Activated T-helper 1 cell treated with Interleukin-2 at 50 U/mL for 16 hours (primary cell): Measurements from ENCODE around the gene RNU1-3.
"Not testable (repeated sequence)": the region's sequence is repeated elsewhere in the genome, so short reads cannot be mapped to it uniquely, and the experiment has no call there.

Source experiments
- DNase-seq: peaks from one replicate; pipeline ENCODE4 v3.0.0-alpha.2; 2020; ENCODE audit warnings: low read depth

RNU1-3 gene

DNA sequence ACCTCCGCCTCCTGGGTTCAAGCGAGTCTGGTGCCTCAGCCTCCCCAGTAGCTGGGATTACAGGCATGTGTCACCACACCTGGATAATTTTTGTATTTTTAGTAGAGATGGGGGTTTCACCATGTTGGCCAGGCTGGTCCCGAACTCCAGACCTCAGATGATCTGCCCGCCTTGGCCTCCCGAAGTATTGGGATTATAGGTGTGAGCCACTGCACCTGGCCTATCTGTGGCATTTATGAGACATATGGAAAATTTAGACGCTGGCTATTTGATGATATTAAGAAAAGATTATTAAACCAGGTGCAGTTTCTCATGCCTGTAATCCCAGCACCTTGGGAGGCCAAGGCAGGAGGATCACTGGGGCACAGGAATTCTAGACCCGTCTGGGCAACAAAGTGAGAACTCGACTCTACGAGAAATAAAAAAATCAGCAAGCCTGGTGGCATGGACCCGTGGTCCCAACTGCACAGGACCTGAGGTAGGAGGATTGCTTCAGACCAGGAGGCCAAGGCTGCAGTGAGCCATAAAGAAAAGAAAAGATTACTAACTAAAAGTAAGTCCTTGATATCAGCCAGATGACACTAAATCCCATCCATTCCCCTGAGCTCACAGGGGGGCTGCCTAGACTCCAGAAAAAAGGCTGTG, 30.1 kb downstream of the RNU1-3 start:
- not testable (repeated sequence) for DNase-seq

DNA sequence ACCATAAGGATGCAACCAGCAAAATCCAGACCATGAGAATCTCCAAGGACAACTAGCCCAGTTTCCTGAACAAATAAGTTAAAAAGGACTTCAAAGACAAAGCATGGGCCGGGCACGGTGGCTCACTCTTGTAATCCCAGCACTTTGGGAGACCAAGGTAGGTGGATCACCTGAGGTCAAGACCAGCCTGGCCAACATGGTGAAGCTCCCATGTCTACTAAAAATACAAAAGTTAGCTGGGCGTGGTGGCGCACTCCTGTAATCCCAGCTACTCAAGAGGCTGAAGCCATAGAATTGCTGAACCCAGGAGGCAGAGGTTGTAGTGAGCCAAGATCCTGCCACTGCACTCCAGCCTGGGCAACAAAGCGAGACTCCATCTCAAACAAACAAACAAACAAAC, 30.8 kb downstream of the RNU1-3 start:
- not testable (repeated sequence) for DNase-seq

DNA sequence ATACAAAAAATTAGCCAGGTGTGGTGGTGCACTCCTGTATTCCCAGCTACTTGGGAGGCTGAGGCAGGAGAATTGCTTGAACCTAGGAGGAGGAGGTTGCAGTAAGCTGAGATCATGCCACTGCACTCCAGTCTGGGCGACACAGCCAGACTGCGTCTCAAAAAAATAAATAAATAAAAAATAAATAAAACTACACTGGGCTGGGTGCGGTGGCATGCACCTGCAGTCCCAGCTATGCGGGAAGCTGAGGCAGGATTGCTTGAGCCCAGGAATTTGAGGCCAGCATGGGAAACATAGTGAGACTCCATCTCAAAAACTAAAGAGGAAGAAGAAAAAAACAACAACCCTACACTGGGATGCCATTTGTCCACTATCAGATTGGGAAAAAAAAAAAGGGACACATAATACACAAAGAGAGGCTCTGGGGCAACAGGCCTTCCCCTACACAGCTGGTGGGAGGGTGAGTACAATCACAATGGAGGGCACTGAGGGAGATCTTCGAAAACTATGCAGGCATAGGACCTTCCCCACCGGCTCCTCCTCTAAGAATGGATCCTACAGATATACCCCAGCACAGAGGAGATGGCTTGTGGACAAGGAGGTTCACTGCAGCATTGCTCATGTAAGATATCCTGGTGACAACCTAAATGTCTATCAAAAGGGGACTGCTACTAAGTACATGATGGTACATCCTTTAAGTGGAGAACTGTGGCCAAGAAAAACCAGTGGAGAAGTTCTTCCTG, 33.0 kb downstream of the RNU1-3 start:
- DNase-seq = not testable (repeated sequence)

DNA sequence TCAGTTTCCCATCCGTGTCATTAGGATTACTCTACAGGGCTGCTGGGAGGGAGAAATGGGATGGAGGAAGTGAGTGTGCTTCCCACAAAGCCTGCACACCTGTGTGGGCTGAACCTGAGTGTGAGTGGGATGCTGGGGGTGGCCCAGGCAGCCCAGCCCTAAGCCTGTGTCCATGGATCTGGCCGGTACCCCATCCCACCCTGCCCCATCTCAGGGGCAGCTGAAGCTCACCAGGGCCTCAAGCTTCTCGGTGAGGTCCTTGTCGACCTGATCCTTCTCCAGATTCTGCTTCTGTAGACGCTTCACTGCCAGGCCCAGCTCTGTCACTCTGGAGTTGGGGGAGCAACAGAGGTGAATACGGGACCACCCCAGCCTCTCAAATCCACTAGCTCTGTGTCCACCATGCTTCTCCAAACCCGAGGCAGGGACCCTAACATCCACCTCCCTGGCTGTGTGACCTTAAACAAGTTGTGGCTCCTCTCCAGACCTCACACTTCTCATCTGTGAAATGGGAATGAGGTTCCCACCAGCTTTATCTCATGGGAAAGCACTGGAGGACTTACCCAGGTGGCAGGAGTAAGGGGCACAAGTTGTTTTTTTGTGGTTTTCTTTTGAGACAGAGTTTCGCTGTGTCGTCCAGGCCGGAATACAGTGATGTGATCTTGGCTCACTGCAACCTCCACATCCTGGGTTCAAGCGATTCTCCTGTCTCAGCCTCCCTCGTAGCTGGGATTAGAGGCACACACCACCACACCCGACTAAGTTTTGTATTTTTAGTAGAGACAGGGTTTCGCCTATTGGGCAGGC, 34.5 kb downstream of the RNU1-3 start:
- DNase-seq = not testable (repeated sequence)

DNA sequence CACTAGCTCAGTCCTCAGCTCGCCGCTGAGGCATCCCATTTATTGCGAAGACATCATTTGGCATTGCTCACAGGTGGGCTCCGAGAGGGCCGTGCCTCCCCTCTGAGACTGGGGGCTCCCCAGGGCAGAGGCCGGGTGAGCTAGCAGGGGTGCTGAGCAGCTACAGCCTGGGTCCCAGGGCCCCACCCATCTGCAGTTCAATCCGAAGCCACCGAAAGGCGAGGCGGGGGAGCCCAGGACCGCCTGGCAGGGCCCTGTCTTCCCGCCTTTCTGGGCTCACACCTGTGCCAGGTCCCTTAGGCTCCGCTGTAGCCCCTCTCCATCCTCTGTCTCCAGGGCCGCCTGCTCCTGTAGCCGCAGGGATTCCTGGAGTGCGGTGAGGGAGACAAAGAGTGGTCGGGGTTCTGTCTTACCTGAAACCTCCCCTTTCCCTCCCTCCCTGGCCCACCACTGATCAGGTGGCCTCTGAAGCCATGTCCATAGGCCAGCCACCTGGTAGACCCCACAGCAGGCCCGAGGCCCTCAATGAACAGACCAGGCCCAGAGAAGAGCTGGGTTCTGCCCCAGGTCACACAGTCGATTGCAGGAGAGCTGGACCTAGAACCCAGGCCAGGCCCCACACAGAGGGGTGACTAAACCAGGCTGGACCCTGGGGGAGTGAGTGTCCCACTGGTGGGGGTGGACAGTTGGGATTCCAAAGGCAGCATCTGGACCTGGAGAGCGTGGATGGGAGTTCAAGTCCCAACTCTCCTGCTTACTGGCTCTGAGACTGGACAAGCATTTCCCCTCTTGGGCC, 35.3 kb downstream of the RNU1-3 start:
- DNase-seq = no peak

DNA sequence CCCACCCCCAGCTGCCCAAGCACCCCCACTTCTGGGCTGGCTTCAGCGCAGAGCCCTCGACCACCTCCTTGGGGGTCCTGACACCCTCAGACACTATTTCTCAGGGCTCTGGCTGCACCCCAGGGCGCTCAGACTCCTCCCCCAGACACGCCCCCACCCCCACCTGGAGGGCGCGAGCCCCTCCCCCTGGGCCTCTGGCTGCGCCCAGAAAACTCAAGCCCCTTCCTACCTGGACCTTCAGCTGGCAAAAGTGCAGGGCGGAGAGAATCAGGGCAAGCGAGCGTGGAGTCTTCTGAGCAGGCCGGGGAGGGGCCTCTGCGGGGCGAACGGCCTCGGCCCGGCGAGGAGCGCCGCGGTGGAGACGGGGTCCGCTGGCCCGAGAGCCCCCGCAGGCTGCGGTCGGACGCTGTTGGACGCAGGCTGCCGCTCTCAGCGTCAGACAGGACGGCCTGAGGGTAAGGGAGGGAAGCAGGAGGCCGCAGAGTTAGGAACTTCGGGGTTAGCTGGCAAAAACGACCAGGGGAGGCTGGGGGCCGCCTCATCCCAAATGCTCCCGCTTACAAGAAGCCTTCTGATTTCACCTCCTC, 36.0 kb downstream of the RNU1-3 start:
- no peak for DNase-seq

DNA sequence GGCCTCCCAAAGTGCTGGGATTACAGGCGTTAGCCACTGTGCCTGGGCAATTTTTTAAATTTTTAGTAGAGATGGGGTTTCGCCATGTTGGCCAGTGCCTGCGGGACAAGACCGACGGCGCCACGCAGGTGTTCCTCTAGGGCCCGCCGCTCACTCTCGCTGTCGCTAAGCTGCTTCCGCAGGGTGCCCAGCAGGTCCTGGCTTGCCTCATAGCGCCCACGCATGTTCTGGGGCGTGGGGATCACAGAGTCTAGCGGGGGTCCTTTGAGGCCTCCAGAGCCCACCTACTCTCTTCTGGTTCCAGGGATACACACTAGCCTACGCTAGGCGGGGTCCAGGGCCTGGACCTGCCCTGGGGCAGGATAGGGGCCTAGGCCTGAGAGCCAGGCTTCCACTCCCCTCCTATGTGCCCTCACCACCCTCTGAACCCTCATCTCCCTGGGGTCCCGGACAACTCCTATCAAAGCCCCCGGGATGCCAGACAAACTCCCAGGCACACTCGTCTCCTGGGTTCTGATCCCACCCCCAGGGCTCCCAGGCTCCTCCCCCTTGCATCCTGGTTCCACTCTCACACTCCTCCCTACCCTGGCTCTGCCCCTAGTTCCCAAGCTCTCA, 36.7 kb downstream of the RNU1-3 start:
- DNase-seq = not testable (repeated sequence)

DNA sequence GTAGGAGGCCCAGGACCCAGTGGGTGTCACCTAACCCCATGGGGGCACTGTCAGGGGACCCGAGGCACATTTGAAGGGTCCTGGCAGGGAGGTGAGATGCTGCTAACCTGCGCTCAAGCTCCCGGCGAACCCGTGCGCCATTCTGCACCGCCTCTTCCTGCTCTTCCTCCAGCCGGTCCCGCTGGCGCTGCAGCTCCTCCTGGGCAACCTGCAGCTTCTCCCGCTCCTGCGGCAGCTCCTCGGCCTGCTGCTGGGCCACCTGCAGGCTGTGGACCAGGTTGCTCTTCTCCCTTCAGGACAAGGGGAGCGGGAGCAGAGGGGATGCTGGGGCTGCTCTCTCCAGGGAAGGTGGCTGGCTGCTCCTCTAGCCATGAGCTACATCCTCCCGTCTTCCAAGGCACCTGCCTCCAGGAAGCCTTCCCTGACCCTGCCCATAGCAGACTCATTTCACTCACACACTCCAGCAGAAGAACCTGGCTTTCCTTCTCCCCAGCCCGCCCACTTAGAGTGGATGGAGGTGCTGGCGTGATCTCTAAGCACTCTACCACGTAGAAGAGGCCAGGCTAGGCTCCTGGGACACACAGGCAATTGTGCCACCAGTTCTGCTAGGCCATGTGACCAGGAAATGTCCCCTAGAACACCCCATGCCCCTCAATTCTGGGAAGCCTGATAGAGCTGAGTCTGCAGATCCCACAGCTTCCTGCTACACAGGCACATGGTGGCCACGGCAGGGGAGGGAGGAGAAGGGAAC, 38.2 kb downstream of the RNU1-3 start:
- DNase-seq = no peak

DNA sequence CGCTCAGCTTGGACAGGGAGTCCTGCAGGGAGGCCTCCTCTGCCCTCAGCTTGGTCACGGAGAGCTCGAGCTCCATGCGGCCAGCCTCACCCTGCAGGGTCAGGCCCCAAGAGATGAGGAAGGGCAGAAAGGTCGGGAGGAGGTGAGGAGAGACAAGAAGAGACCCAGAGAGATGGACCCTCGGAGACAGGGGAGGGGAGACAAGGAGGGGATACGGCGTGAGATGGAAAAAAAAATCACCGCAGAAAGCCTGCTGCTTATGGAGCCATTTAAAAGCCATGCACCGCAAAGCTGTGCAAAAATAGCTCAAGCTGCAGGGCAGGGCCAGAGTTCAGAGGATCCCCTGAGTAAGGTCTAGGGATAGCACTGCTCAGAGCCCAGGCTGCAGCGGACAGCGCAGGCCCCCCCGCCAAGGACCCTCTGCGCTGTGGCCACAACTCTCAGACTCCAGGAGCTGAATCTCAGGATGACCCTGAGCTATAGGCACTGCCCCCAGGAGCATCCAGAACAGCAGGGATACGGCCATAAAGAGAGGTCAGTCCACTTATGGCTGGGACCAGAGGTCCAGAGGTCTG, 40.3 kb downstream of the RNU1-3 start:
- not testable (repeated sequence) for DNase-seq

DNA sequence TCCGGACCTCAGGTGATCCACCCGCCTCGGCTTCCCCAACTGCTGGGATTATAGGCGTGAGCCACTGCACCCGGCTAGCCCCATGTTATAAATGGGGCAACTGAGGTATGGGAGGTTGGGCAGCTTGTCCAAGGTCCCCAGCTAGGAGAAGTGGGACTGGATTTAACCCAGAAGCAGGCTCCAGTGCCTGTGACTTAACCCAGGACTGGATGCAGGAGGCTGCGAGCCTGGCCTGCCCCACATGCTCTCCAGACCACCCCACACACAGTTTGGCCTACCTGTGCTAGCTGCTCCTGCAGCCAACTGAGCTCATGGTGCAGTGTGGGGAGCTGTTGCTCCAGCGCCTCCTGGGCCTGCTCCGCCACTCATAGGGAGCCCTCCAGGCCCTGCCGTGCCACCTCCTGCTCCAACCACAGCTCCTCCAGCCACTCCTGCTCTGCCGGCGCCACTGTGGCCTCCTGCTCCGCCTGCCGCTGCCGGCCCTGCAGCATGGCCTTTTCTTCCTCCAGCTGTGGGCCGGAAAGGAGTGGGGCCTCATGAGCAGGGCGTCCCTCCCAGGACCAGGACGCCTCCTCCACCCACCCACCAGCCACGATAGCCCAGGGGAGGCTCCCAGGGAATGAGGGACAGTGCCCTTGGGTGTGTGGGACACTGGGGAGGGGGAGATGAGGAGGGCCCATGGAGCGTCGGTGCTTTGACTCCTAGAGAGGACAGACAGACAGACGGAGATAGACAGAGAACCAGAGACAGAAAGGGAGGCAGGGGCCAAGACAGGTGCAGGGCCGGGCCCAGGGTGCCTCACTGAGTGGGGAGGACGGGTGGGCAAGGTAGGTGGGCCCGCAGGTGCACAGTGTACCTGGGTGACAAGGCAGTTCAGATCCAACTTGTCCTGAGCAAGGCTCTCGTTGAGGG, 41.0 kb downstream of the RNU1-3 start:
- DNase-seq = no peak

DNA sequence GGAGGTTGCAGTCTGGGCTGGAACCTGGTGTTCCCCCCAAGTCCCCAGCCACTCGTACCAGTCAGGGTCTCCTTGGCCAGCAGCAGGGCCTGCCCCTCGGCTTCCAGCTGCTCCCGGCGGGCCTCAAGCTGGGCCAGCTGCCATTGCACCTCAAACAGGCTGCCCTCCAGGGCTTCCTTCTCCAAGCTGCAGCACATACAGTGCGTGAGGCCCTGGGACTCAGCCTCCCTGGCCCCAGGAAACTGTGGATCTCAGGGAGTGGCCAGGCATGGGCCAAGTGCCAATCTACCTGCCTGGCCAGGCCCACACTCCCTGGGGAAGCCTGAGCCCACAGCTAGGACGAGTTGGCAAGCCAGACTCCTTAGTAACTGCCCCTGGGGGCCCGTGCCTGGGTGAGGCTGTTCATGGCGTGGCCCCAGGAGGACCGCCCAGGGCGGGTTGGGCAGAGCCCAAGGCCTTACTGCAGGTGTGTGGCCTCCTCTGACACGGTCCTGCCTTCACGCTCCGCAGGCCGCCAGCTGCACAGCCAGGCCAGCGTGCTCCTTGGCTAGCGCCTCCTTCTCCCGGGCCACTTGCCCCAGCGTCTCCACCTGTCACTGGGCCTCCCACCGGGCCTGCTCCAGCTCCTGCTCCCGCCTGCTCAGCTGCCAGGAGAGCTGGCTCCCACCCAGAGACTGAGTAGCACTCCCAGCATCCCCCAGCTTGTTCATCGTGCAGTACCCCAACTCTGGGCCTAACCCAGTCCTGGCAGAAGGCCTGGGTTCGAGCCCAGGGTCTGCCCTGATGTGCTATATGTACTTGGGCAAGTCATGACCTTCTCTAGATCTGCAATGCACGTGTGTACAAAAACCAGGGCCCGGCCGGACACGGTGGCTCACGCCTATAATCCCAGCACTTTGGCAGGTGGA, 42.7 kb downstream of the RNU1-3 start:
- DNase-seq = not testable (repeated sequence)

DNA sequence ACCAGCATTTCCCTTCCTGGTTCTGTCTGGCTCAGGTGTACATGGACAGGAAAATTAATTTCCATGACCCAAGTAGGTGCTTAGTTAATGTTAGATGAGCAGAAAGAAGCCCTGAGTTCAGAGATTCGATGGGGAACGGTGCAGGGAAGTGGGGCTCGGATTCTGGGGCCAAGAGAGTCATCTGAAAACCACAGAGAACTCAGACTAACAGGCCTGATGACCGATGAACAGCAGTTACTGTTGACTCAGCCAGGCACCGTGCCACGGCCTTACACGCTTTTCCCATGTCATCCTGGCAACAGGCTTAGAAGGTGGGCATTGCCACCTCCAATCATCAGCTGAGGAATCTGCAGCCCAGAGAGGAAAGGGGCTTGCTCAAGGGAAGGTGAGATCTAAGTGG, 43.4 kb downstream of the RNU1-3 start:
- not testable (repeated sequence) for DNase-seq

DNA sequence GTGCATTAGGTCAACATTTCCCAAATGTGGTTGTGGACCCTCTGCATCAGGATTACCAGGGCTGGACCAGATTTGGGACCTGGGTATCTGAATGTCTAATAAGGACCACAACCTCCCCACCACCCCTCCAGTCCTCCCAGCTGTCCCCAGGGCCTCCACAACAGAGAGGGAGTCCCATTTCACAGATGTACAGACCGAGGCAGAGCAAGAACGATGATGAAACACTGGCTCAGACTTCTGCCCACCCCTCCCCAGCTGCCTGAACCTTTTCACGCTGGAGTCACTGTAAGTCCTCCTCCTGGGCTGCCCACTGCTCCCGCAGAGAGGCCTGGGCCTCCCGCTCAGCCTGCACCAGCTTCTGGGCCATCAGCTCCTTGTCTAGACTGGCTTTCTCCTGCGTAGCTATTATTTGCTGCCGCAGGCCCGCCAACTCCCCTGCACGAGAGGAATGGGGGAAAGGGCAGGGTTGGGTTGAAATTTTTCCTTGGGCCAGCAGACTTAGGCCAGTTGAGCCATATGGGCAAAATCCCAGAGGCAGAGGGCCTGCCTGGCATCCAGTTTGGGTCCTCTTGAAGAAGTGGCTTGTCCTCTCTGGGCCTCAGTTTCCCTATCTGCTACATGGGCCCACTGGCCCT, 45.0 kb downstream of the RNU1-3 start:
- not testable (repeated sequence) for DNase-seq

DNA sequence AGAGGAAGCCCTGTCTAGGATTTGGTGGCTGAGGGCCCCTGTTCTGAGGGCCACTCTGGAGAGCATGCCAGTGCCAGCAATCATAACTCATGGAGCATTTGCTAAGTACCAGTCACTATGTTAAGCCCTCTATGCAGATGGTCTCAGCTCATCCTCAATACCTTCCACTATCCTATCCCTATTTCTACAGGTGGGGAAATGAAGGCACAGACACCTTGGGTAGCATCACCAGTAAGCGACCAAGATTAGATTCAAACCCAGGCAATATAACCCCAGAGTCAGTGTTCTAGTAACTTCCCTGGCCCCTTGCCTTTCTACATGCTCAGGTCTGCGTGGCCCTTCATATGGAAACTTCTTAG, 45.5 kb downstream of the RNU1-3 start:
- DNase-seq = no peak

DNA sequence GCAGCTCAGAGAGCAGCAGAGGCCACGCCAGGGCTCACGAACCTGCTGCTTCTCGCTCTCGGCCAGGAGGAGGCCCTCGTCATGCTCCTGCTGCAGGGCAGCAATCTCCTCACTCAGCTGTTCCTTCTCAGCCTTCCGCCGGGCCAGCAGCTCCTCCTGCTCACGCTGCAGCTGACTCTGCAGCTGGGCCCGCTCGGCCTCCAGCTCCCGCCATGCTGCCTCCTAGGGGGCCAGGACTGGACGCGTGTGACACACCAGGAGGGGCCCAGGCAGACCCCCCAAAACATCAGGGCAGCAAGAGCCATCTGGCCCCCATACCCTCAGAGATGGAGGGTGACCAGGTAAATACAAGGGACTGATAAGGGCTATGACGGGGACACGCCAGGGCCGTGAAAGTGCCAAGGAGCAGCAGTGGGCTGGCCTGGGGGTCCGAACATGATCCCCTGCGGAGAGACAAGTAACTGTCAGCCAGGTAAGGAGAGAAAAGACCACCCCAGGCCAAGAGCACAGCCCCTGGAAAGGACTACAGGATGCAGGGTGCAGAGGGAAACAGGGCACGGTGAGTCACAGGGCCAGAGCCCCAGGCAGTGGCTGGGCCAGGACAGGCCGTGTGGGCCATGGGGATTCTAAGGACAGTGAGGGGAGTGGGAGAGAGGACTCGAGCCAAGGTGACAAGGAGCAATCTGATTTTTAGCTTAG, 46.8 kb downstream of the RNU1-3 start:
- DNase-seq = not testable (repeated sequence)

DNA sequence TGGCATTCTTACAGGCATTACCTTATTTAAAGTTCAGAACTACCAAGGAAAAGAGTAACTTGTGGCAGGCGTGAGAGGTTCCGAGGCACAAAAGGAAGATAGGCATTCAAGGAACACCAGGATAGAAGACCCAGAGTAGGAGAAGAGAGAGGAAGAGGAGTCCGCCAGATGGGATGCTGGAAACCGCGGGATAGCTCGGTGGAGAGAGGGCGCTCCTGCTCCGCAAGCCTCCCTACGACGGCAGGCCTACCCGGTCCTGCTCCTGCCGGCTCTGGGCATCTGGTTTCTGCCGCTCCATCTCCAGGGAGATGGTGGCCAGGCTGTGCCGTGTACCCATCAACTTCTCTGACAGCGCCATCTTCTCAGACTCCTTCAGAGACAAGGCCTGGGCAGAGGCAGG, 48.0 kb downstream of the RNU1-3 start:
- no peak for DNase-seq
